Measurements from ENCODE around the gene CBFA2T2.
A peak's percentile ranks its signal among the peaks of the same experiment; 100 is the strongest.

The CBFA2T2 gene

DNA sequence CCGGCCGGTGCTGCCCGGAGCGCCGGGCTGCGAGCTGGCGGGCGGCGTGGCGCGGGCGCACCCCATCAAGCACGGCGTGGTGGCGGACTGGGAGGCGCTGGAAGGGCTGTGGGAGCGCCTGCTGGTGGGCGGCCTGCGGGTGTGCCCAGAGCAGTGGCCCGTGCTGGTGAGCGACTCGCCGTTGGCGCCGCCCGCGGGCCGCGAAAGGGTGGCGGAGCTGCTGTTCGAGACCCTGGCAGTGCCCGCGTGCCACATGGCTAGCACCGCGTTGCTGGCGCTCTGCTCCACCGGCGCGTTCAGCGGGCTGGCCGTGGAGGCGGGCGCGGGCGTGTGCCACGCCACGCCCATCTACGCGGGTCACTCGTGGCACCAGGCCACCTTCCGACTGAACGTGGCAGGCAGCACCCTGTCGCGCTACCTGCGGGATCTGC lies 177.4 kb downstream of the CBFA2T2 start:
- no peak for DNase-seq (ENCODE audit: low read depth)

DNA sequence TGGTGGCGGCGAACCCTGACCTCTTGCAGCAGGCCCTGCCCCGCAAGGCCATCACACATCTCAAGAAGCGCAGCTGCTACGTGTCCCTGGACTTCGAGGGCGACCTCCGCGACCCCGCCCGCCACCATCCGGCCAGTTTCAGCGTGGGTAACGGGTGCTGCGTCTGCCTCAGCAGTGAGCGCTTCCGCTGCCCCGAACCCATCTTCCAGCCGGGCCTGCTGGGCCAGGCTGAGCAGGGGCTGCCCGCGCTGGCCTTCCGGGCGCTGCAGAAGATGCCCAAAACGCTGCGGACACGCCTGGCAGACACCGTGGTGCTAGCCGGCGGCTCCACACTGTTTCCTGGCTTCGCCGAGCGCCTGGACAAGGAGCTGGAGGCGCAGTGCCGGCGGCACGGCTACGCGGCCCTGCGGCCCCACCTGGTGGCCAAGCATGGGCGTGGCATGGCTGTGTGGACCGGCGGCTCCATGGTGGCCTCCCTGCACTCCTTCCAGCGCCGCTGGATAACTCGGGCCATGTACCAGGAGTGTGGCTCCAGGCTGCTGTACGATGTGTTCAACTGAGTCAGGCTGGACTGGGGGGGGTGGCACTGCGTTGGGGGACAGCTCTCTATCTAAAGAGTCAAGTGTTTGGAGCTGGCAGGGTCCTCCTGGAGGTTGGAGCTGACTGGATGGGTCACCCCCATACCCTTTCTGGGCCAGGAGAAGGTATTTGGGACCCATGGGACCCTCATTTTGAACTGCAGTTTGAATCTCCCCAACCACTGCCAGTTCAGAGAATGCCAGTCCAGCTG lies 178.0 kb downstream of the CBFA2T2 start:
- DNase-seq (ENCODE audit: low read depth), result peak; percentile 67

GRCh38 chr20:33668466-33669155 lies 178.7 kb downstream of the CBFA2T2 start:
- DNase-seq (ENCODE audit: low read depth), result no peak

DNA sequence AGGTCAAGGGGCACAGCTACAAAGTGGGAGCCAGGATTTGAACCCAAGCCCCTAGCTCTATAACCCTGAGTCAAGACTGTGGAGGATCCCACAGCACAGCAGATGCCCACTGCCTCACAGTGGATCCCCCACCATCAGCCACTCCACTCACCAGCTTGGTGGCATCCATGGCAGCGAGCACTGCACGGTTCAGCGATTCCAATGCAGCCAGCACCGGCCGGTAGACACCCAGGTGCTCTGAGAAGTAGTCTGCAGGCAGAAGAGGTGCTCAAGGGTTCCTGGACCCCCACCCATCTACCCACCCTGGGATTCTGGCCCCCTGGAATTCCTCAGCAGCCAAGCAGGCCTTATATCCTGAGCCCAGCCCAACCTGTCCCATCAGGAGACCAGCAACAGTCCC lies 179.3 kb downstream of the CBFA2T2 start:
- no peak for DNase-seq (ENCODE audit: low read depth)

DNA sequence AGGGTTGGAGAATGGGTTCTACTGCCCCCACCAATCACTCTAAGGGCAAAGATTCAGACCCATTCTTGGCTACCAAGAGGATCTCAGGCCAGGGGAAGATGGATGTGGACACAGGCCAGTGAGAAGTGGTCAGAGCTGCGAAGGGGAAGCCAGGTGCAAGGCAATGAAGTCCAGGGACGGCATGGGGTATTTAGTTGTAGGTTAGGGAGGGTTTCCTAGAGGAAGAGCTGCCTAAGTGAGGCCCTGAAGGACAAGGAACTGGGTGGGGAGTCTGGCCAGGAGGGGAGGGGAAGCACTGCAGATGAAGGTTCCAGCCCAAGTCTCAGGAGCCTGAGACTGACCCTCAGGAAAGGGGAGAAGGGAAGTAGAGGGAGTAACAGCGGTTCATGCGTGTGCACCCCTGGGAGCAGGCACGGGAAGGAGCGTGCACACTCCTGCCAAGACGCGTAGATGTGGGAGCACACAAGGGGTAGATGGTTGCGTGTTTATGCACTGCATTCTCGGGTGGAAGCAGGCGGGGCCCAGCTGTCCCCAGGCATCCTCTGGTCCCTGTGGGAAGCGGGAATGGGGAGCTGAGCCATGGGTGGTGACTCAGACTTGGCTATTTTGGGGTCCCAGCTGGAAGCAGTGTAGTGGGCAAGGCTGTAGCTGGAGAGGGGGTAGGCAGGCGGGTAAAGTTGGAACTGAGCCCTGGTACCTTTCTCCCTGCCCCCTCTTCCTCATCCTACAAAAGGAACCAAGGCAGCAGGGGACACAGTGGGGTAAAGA lies 180.2 kb downstream of the CBFA2T2 start:
- no peak for DNase-seq (ENCODE audit: low read depth)

DNA sequence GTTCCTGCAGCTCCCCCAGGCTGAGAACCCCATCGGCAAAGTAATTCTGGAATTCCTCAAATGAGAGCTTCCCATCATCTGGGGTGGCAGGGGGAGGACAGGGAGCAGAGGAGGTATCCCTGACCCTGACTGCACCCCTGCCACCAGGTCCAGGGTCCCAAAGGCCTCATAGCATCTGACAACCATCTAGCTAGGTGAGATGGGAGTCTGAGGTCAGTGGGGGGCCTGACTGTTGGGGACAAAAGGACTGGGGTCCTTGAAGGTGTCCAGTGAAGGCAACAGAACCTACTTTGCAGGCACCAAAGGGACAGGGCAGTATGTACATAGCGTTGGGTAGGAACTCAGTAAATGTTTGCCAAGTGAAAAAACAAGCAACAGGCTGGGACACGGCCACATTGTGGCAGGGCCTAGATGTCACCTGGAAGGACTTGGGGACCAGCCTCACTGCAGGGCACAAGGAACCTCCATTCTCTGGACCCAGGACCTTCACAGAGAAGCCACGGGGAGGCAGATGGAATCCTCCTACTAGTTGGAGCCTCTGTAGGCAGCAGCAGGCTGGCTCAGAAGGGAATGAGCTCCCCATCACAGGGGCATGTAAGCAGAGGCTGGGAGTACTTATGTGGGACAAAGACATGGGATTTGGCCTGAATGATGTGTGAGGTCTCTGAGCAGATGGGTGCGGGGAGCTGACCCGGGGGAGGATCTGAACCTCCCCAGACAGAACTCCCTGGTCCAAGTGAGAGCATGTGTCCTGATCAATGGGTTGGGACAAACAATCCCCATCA lies 181.0 kb downstream of the CBFA2T2 start:
- DNase-seq (ENCODE audit: low read depth), result no peak

DNA sequence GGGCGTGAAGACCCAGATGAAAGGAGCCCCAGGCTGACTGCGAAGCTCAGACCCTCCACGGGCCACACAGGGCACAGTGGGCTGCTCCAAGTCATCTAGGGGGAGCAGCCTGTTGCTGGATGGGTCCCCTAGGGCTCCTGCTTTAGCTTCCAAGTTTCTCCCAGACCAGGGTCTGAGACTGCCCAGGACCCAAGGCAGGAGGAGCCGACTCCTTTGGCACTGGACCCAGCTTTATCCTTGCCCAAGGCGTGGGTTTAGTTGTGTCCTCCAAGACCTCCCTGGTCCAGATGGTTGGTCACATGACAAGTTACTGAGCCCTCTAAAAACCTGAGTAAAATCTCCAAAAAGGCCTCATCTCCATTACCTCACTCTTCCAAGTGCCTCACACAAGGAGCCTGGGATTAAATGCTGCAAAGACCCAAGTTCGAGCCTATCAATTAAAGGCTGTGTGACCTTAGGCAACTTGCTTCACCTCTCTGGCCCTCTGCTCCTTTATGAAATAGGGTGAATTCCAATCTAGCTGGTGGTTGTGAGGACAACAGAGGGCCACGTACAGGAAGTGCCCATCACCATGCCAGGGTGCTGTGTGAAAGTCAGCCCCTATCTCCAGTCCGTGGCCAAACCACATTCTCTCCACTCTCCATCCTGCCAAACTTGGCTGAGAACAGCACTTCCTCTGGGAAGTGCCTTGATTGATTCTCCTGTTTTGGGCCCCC lies 181.8 kb downstream of the CBFA2T2 start:
- DNase-seq (ENCODE audit: low read depth), result no peak

DNA sequence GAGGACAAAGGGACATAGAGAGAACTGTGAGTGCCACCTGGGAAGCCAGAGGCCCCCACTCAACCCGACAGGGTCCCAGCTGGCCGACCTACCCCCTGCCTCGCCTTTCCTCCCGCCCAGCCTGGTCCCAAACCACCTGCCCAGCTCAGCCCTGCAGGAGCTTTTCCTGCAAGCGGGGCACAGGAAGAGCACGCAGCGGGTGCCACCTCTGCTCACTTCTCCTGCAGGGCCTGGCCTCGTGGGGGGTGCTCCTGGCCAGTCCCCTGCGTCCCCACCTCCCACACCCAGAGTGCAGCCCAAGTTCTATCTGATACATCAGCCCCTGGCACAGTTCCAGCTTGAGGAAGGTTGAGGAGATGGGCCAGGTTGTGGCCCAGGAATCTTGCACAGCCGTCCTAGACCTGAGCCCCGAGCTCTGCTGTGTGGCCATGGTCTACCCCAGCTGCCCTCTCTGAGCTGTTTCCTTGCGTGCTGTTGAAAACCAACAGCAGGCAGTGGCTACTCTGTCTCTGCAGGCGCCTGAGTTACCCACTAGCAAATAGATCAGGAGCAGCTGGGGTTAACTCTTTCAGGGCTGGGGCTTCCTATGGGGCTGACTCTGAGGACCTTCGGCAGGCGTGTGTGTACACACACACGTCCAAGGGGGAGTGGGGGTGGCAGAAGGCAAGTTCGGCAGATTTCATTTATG lies 182.7 kb downstream of the CBFA2T2 start:
- no peak for DNase-seq (ENCODE audit: low read depth)

- DNase-seq (ENCODE audit: low read depth), result no peak
Observed at GRCh38 chr20:33673114-33673409, 183.2 kb downstream of the CBFA2T2 start.

- no peak for DNase-seq (ENCODE audit: low read depth)
Observed at GRCh38 chr20:33673410-33674293, 183.8 kb downstream of the CBFA2T2 start.

DNA sequence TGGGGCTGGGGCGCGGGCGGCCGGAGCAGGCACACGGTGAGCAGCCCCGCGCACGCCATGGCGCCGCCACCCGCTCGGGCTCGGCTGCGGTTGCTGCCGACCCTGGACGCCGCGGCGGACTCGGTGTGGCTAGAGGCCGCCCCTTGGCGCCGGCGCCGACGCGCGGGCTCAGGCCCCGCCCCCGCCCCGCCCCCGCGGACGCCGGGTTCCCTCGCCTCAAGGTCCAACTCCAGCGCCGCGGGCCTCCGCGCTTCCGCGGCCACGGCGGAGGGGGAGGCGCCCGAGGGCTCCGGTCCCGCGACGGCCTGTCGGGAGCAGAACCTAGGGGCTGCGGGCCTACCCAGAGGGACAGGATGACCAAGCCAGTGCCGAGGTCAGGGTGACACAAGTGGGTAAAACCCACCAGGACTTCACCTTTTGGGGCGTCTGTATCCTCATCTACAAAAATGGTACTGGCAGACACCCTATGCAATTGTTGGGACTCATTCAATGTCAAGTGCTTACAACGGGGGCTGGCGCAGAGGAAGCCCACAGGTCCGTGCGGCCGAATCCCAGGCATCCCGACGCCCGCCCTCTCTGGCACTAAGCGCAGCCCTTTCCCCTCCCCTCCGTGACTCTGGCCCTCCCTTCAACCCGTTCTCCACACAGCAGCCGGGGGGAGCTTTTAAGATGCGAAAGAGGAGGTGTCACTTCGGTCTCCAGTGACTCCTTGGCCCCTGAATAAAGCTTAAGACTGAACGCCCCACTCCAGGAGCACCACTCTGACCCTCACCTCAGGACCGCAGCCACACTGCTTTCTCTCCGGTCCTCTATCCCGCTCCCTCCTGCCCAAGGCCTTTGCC lies 184.6 kb downstream of the CBFA2T2 start, which contains the start of gene NECAB3:
Gene NECAB3, minus strand, starts transcription at position 135 of the 842 bp plus-strand sequence. Its CDS starts 76 bp downstream, at position 59.
- peak; percentile 44 for DNase-seq (ENCODE audit: low read depth)

- DNase-seq (ENCODE audit: low read depth), result no peak
Observed at GRCh38 chr20:33675136-33675959, 185.5 kb downstream of the CBFA2T2 start.

GRCh38 chr20:33676121-33676520 lies 186.2 kb downstream of the CBFA2T2 start:
- DNase-seq (ENCODE audit: low read depth), result no peak

DNA sequence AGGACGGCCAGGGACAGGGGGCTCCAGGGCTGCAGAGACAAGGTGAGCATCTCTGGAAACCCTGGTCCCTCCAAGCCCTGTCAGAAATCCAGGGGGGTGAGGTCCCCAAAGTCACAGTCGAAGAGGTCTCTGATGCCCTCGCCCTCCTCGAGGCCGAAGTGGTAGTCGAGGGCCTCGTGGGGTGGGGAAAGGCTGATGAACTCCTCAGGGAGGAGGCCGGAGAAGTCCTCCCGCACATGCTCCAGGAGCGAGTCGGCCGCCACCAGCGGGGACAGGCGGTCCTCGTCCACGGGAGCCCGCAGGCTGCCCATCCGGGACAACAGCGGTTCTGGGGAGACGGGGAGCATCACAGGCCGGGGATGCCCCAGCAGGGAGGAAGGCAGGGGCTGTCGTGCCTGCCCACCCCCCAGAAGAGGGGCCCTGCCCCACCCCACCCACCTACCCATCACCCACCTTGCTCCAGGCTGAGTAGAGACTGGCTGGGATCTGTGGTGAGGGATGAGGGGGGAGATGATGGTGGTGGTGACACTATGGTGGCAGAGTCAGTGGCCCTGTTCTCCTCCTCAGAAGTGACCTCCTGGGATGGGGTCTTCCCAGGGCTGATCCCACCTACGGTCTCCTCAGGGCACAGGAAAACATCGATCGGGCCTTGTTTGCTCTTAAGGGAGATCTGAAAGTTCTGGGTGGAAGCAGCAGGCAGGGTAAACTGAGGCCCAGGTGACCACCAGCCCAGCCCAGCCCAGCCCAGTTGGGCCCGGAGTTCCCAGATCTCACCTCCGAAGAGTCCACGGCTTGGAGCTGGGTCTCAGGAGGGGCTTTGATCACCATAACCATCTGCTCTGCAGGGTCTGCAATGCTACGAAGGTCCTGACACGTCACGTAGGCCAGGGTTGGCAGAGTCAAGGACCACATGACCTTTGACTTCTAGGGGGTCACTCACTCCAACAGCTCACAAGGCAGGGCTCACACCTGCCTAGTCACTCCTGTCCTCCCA lies 187.1 kb downstream of the CBFA2T2 start:
- DNase-seq (ENCODE audit: low read depth), result no peak

DNA sequence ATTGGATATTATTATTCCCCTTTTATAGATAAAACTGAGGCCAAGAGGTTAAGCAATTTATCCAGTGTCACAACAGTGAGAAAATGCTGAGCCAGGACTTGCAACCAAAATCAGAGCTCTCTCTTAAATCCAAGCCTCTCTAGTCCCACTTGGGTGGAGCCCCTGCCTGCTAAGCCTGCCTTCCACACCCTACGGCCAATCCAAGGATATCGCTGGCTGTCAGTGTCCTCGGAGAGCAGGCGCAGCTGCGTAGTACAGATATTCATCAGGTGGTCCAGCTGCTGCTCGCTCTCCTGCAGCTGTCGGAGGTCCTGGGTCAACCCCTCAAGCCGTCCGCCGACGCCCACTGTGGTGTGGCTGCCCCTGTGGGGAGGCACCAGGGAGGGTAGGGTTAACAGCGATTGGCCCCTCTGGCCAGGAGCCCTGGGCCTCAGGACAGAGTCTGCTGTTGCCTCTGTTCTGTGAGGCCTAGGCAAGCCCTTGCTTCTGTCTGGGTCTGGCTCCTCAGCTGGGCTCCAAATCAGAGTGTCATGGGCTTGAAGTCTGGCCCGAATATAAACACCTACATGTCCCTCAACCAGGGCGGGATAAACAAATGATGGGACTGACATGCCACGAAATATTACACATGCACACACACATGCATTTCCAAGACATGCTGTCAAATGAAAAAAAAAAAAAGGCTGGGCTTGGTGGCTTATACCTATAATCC lies 188.3 kb downstream of the CBFA2T2 start:
- no peak for DNase-seq (ENCODE audit: low read depth)
